ENCODE data around the gene NAALADL2.

DNA sequence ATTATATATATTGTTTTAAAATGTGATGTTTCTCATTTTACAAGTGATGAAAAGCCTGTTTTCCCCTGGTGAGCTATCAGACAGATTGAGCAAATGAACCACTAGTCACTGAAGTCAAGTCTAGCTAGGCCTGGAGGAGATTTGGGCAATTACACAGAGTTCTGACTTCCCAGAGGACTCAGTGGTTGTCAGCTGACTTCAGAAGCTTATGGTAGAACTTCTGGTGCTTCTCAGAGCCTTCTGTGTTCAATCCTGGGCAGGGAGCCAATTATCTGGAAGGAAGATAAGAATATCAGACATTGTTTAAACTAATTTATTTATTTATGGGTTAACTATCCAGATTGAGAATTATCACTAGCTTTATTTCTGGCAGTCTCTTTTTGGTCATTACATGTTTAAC is 37.7 kb upstream of the NAALADL2 start:
- TF ChIP-seq, protein P1, sequence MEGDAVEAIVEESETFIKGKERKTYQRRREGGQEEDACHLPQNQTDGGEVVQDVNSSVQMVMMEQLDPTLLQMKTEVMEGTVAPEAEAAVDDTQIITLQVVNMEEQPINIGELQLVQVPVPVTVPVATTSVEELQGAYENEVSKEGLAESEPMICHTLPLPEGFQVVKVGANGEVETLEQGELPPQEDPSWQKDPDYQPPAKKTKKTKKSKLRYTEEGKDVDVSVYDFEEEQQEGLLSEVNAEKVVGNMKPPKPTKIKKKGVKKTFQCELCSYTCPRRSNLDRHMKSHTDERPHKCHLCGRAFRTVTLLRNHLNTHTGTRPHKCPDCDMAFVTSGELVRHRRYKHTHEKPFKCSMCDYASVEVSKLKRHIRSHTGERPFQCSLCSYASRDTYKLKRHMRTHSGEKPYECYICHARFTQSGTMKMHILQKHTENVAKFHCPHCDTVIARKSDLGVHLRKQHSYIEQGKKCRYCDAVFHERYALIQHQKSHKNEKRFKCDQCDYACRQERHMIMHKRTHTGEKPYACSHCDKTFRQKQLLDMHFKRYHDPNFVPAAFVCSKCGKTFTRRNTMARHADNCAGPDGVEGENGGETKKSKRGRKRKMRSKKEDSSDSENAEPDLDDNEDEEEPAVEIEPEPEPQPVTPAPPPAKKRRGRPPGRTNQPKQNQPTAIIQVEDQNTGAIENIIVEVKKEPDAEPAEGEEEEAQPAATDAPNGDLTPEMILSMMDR (IDR thresholded peaks at IDR 0.05), result no peak
- no peak for TF ChIP-seq ZFX (IDR thresholded peaks at IDR 0.05; ENCODE audit: borderline replicate concordance)
